PC-3 (cell line): ENCODE measurements around the gene TMEM185B.

Experiments used
- EZH2 ChIP-seq: fragments of 300-600 bp; sonication (generic); IDR thresholded peaks from one replicate; pipeline ENCODE4 v1.6.1; 2017; ENCODE audit warnings: antibody characterized with exemption, mild to moderate bottlenecking, low read length; ENCODE audit not compliant: unreplicated experiment
- EZH2phosphoT487 ChIP-seq: fragments of 300-600 bp; sonication (generic); IDR thresholded peaks from 2 replicates; pipeline ENCODE4 v1.6.1; 2018; ENCODE audit warnings: mild to moderate bottlenecking, antibody characterized with exemption, low read length, borderline replicate concordance
- TF ChIP-seq, protein P1 (sequence below): fragments of 300-600 bp; sonication (generic); conservative IDR thresholded peaks from 2 replicates; pipeline ENCODE4 v1.5.1; 2017; ENCODE audit warnings: antibody characterized with exemption, low read depth, mild to moderate bottlenecking, low read length

DNA sequence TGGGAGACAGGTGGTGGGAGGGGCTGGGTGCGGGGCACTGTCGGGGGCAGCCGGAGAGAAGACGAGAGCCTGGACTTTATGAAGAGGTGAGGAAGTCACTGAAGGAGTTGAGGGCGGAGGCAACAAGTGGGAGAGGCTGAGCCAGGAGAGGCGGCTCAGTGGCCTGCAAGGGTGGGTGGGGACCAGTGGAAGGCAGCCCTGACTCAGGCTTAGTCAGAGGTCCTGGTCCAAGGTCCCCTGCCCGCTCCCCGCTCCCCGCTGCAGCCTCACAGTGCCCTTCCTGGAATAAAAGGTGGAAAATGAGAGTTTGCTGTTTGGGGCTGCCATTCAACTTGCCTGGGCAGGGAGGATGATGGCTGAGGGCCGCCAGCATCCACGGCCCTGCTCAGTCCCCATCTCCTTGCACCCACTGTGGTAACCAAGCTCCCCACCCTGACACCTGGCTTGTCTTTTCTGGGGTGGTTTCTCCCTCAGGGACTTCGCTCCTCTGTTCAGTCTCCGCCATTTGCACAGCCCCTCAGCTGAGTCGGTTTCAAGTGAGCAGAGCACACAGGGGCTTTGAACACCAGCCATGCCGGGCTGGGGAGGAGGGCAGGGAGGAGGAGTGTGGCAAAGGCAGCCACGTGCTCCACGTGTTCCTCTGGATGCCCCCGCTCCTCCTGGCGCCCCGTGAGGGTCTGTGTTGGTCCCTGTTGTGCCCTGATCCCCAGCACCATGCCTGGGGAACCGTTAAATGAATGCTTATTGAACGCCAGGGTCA lies 15.7 kb upstream of the TMEM185B start:
- TF ChIP-seq, protein P1, sequence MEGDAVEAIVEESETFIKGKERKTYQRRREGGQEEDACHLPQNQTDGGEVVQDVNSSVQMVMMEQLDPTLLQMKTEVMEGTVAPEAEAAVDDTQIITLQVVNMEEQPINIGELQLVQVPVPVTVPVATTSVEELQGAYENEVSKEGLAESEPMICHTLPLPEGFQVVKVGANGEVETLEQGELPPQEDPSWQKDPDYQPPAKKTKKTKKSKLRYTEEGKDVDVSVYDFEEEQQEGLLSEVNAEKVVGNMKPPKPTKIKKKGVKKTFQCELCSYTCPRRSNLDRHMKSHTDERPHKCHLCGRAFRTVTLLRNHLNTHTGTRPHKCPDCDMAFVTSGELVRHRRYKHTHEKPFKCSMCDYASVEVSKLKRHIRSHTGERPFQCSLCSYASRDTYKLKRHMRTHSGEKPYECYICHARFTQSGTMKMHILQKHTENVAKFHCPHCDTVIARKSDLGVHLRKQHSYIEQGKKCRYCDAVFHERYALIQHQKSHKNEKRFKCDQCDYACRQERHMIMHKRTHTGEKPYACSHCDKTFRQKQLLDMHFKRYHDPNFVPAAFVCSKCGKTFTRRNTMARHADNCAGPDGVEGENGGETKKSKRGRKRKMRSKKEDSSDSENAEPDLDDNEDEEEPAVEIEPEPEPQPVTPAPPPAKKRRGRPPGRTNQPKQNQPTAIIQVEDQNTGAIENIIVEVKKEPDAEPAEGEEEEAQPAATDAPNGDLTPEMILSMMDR, result no peak
- TF ChIP-seq EZH2 (no peak), EZH2phosphoT487 (no peak)
